PC-9 (cell line): Measurements from ENCODE around the gene TAS2R38. TPM values are rescaled to one million over a fixed set of nuclear protein-coding genes. Genes with fewer than 3 reads are reported as not detected.

Experiments
- BruUV-seq: library from RNA; stranded (reverse); fragments of 400-500 nt; replicated peaks from 2 replicates; lab custom pipeline; 2021; lab: Mats Ljungman, UMichigan
- CTCF ChIA-PET: fragments of 300-600 bp; sonication (Branson Sonifier 250); formaldehyde crosslinking; loops from one replicate; lab custom pipeline; 2022; ENCODE audit warnings: antibody characterized with exemption; lab: Charles Lee
- POLR2A ChIA-PET: fragments of 300-600 bp; sonication (Branson Sonifier 250); formaldehyde crosslinking; loops from one replicate; lab custom pipeline; 2022; ENCODE audit warnings: antibody characterized with exemption; ENCODE audit not compliant: unreplicated experiment; lab: Charles Lee
- DNase-seq, 2 experiments: peaks; one replicate each; pipeline versions ENCODE4 v3.0.0 to v3.0.0-alpha.2; 2015 to 2022; ENCODE audit warnings: mixed read lengths in 1 of 2
- H2AFZ ChIP-seq: fragments of 200-600 bp; sonication (generic); 2 replicates; pipeline ENCODE4 v1.8.1; 2017; ENCODE audit warnings: antibody characterized with exemption
- H3F3A ChIP-seq: fragments of 200-600 bp; sonication (generic); 2 replicates; pipeline ENCODE4 v1.8.1; 2017; ENCODE audit warnings: antibody characterized with exemption, mild to moderate bottlenecking, low read depth; ENCODE audit not compliant: insufficient read depth
- H3K27ac ChIP-seq: fragments of 200-600 bp; sonication (generic); 2 replicates; pipeline ENCODE4 v1.6.1; 2016; ENCODE audit warnings: mixed run types
- H3K27me3 ChIP-seq: fragments of 200-600 bp; sonication (generic); 2 replicates; pipeline ENCODE4 v1.6.1; 2016; ENCODE audit warnings: low read depth, mixed run types; ENCODE audit not compliant: insufficient read depth
- H3K36me3 ChIP-seq: fragments of 200-600 bp; sonication (generic); 2 replicates; pipeline ENCODE4 v1.6.1; 2016; ENCODE audit warnings: low read depth, mixed run types
- H3K4me1 ChIP-seq: fragments of 200-600 bp; sonication (generic); replicated peaks from 2 replicates; pipeline ENCODE4 v1.6.1; 2016; ENCODE audit warnings: mixed run types; ENCODE audit not compliant: insufficient read depth
- H3K4me2 ChIP-seq: fragments of 200-600 bp; sonication (generic); 2 replicates; pipeline ENCODE4 v1.6.1; 2017; ENCODE audit warnings: mixed run types
- H3K4me3 ChIP-seq: fragments of 200-600 bp; sonication (generic); 2 replicates; pipeline ENCODE4 v1.6.1; 2016; ENCODE audit warnings: mixed run types
- H3K79me2 ChIP-seq: fragments of 200-600 bp; sonication (generic); 2 replicates; pipeline ENCODE4 v1.6.1; 2017; ENCODE audit warnings: low read depth, mixed run types
- H3K9me2 ChIP-seq: fragments of 200-600 bp; sonication (generic); 2 replicates; pipeline ENCODE4 v1.8.1; 2017; ENCODE audit warnings: mild to moderate bottlenecking; ENCODE audit not compliant: insufficient read depth
- H3K9me3 ChIP-seq: fragments of 200-600 bp; sonication (generic); 2 replicates; pipeline ENCODE4 v1.8.1; 2016; ENCODE audit warnings: low read depth; ENCODE audit not compliant: insufficient read depth
- H4K20me1 ChIP-seq: fragments of 200-600 bp; sonication (generic); 2 replicates; pipeline ENCODE4 v1.8.1; 2017; ENCODE audit not compliant: insufficient read depth
- EZH2 ChIP-seq: fragments of 200-600 bp; sonication (generic); IDR thresholded peaks from 2 replicates; pipeline ENCODE4 v1.8.0; 2017; ENCODE audit warnings: antibody characterized with exemption, low read depth
- intact Hi-C: fragments of 100-400 bp; cut with micrococcal nuclease; formaldehyde crosslinking; loops from one replicate; pipeline ENCODE4 v1.10.0; 2022; ENCODE audit not compliant: unreplicated experiment
- total RNA-seq: library from RNA; stranded (reverse); gene quantifications from 2 replicates; pipeline ENCODE4 v1.2.3, GENCODE V29; 2021
- TF ChIP-seq, protein P1 (sequence below): fragments of 200-600 bp; sonication (generic); conservative IDR thresholded peaks from 2 replicates; pipeline ENCODE4 v1.6.1; 2017; ENCODE audit warnings: mixed run types, antibody characterized with exemption, mild to moderate bottlenecking, moderate library complexity

The TAS2R38 gene
- total RNA-seq, 1 experiment from 2014 or later, result not detected

DNA sequence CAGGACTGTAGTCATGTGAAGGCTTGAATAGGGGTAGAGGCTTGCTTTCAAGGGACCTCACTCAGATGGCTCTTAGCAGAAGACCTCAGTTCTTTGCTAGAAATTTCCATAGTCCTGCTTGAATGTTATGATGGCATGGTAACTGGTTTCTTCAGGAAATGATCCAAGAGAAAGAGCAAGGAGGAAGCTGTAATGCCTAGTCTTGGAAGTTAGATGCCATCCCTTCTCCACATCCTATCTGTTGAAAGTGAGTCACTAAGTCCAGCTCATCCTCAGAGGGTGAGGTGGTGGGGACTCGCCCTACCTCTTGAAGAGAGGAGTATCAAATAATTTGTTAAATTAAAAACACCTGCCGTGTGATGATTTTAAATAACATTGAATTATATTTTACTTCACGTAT lies 26.7 kb upstream of the TAS2R38 start:
- CTCF ChIA-PET, result no interaction called here
- Histone ChIP-seq H4K20me1 (no peaks in the 10 kb centered on the region), H2AFZ (no peak overlapping the region), H3K9me3 (no peaks in the 10 kb centered on the region), H3K79me2 (no peaks in the 10 kb centered on the region), H3K4me3 (no peak overlapping the region), H3K27me3 (no peaks in the 10 kb centered on the region), H3K4me2 (no peak overlapping the region), H3K9me2 (no peaks in the 10 kb centered on the region), H3K27ac (no peak overlapping the region), H3K36me3 (no peaks in the 10 kb centered on the region), H3F3A (no peaks in the 10 kb centered on the region), H3K4me1 (no peaks in the 10 kb centered on the region)
- TF ChIP-seq EZH2, result no peak
- TF ChIP-seq, protein P1, sequence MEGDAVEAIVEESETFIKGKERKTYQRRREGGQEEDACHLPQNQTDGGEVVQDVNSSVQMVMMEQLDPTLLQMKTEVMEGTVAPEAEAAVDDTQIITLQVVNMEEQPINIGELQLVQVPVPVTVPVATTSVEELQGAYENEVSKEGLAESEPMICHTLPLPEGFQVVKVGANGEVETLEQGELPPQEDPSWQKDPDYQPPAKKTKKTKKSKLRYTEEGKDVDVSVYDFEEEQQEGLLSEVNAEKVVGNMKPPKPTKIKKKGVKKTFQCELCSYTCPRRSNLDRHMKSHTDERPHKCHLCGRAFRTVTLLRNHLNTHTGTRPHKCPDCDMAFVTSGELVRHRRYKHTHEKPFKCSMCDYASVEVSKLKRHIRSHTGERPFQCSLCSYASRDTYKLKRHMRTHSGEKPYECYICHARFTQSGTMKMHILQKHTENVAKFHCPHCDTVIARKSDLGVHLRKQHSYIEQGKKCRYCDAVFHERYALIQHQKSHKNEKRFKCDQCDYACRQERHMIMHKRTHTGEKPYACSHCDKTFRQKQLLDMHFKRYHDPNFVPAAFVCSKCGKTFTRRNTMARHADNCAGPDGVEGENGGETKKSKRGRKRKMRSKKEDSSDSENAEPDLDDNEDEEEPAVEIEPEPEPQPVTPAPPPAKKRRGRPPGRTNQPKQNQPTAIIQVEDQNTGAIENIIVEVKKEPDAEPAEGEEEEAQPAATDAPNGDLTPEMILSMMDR, result no peak
- intact Hi-C loops, result no loop called here
- no TSS peak for BruUV-seq
- POLR2A ChIA-PET, result no interaction called here
- DNase-seq, result no peak

DNA sequence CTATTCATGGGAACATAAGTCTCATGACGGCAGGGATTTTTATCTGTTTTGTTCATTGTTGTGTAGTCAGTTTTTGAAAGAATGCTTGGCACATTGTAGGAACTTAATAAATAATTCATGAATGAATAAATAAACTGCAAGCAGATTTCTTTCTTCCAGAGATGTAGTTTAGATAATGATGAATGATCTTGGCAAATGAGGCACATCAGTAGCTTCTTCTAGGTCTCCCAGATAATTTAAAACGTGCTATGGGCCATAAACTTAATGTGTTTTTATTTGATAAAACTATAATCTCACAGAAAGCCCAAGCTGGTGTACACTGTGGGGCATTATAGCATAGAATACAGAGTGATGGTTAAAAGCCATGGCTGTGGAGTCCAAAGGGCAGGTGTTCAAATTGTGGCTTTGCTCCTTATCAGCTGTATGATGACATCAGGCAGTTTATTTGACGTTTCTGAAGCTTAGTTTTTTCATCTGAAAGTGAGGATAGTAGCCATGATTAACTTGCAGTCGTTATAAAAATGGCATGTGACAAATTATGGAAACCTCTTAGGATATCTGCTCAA lies 25.6 kb upstream of the TAS2R38 start:
- TF ChIP-seq, protein P1, result no peak
- no peak for TF ChIP-seq EZH2
- Histone ChIP-seq H3K79me2 (no peaks in the 10 kb centered on the region), H3K4me1 (no peaks in the 10 kb centered on the region), H3F3A (no peaks in the 10 kb centered on the region), H3K36me3 (no peaks in the 10 kb centered on the region), H3K4me3 (no peak overlapping the region), H3K9me2 (no peaks in the 10 kb centered on the region), H3K27ac (no peak overlapping the region), H3K27me3 (no peaks in the 10 kb centered on the region), H2AFZ (no peak overlapping the region), H3K4me2 (no peak overlapping the region), H3K9me3 (no peaks in the 10 kb centered on the region), H4K20me1 (no peaks in the 10 kb centered on the region)
- ChIA-PET CTCF (interaction anchor here (0.6 kb wide), 1 partner anchor 1422 kb away, joined by 4 read pairs; no protein-coding TSS in a partner anchor), POLR2A (no interaction called here)
- intact Hi-C loops, result no loop called here
- no TSS peak for BruUV-seq
- no peak for DNase-seq

DNA sequence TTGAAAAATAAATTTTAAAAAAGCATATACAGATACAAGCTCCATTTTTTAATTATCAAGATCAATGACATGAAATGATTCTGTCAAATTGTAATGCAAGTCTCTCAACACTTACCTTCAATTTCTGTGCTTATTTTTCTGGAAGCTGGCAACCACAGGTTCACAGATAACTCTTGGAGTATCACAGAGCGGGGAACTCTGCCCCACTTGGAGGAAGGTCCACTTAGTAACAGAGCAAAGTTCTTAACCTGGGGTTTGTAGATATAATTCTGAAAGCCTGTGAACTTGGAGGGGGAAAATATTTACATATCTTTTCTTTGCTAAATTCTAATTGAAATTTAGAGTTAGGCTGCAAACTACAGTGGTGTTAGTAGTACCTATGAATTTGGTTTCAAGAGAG lies 19.8 kb upstream of the TAS2R38 start:
- Histone ChIP-seq H3K4me1 (no peaks in the 10 kb centered on the region), H3K79me2 (no peaks in the 10 kb centered on the region), H3K27me3 (no peaks in the 10 kb centered on the region), H3K4me2 (no peak overlapping the region), H2AFZ (no peak overlapping the region), H3K9me2 (no peaks in the 10 kb centered on the region), H3K36me3 (no peaks in the 10 kb centered on the region), H3F3A (no peaks in the 10 kb centered on the region), H3K4me3 (no peak overlapping the region), H3K27ac (no peak overlapping the region), H4K20me1 (no peaks in the 10 kb centered on the region), H3K9me3 (no peaks in the 10 kb centered on the region)
- CTCF ChIA-PET, result no interaction called here
- no peak for DNase-seq
- BruUV-seq, result no TSS peak
- TF ChIP-seq, protein P1, result no peak
- no peak for TF ChIP-seq EZH2
- POLR2A ChIA-PET, result no interaction called here
- intact Hi-C loops, result no loop called here
